ENCODE measurements around the gene AGBL1. TPM values are rescaled to one million over a fixed set of nuclear protein-coding genes. Genes with fewer than 3 reads are reported as not detected.

AGBL1 gene
- total RNA-seq, 1 experiment from 2014 or later, result not detected

GRCh38 chr15:86690566-86690965, 610.9 kb downstream of the AGBL1 start:
- H3K4me2 ChIP-seq (ENCODE audit: insufficient read depth, insufficient read length, low read length), result no peak overlapping the region
- H2AK5ac ChIP-seq (ENCODE audit: insufficient read length, low read length), result no peak overlapping the region
- no peak overlapping the region for H4K5ac ChIP-seq (ENCODE audit: insufficient read length, low read depth, low read length)
- H3K9me3 ChIP-seq (ENCODE audit: control insufficient read depth, low read depth, low read length), result no peaks in the 10 kb centered on the region
- H4K91ac ChIP-seq (ENCODE audit: insufficient read length, low read depth, low read length), result no peak overlapping the region
- no peak overlapping the region for H3K4ac ChIP-seq (ENCODE audit: low read depth, low read length)
- H3K27me3 ChIP-seq (ENCODE audit: insufficient read depth, low read length), result no peaks in the 10 kb centered on the region
- no peak overlapping the region for H4K8ac ChIP-seq (replicated peaks; ENCODE audit: insufficient read length, low read depth, low read length)
- H3K36me3 Mint-ChIP-seq (ENCODE audit: insufficient read depth in 1 of 3, low read depth in 3 of 3), result no peaks in the 10 kb centered on the region
- H3K79me1 ChIP-seq (ENCODE audit: insufficient read depth, low read depth, low read length, poor library complexity, severe bottlenecking), result no peaks in the 10 kb centered on the region
- H3K4me1 ChIP-seq (ENCODE audit: insufficient read depth, low read length), result no peaks in the 10 kb centered on the region
- no peaks in the 10 kb centered on the region for H4K20me1 ChIP-seq (ENCODE audit: control insufficient read depth, insufficient read depth, insufficient read length)
- H3K18ac ChIP-seq (ENCODE audit: insufficient read length, low read depth, low read length), result no peak overlapping the region
- no peak overlapping the region for H2AFZ ChIP-seq (ENCODE audit: low read length)
- no peak overlapping the region for H3K27ac ChIP-seq (ENCODE audit: insufficient read length, low read depth, low read length)
- no peak for TF ChIP-seq CTCF (conservative IDR thresholded peaks at IDR 0.05)
- H2BK120ac ChIP-seq (ENCODE audit: low read depth, low read length, poor library complexity, severe bottlenecking), result no peak overlapping the region
- no peak overlapping the region for H3K56ac ChIP-seq (ENCODE audit: insufficient read length, low read depth, low read length)
- no peak overlapping the region for H2BK12ac ChIP-seq (ENCODE audit: insufficient read length, low read depth, low read length)
- no peaks in the 10 kb centered on the region for H3K79me2 ChIP-seq (ENCODE audit: insufficient read depth, low read length)
- no peaks in the 10 kb centered on the region for H3K23me2 ChIP-seq (ENCODE audit: insufficient read length, low read depth, low read length, poor library complexity, severe bottlenecking)
- no peak overlapping the region for H2BK20ac ChIP-seq (ENCODE audit: low read depth, low read length, poor library complexity, severe bottlenecking)
- H3K4me1 Mint-ChIP-seq, result no peaks in the 10 kb centered on the region
- H3K9ac ChIP-seq (ENCODE audit: extremely low read depth, insufficient read length, low read length), result no peak overlapping the region
- WGBS (ENCODE audit: extremely low coverage, insufficient read length, low lambda C conversion rate), result 100% methylated on average over 1 of the region's 1 CpG
- H3T11ph ChIP-seq (ENCODE audit: low read length), result no peak overlapping the region
- no peak overlapping the region for H3K4me3 Mint-ChIP-seq
- no peak overlapping the region for H3K27ac Mint-ChIP-seq
- H3K27me3 Mint-ChIP-seq (ENCODE audit: low read depth), result peaks cover 2% of the 10 kb centered on the region; the same call in 1 of the 2 replicates
- no peak for DNase-seq
- H3K23ac ChIP-seq (ENCODE audit: insufficient read length, low read depth, low read length), result no peak overlapping the region
- no peak overlapping the region for H2BK5ac ChIP-seq (ENCODE audit: insufficient read length, low read length)
- H3K9me3 Mint-ChIP-seq, result peaks cover 2 to 5% of the 10 kb centered on the region in 2 experiments; a peak in 3 of 5 replicates
- no peak overlapping the region for H3K14ac ChIP-seq (ENCODE audit: insufficient read depth, low read length)
- no peak overlapping the region for H2BK15ac ChIP-seq (ENCODE audit: low read depth, low read length)

Measured in H9 (cell line).